NB4 (cell line): Measurements from ENCODE around the gene SUMF1.
"Not testable (repeated sequence)": the region's sequence is repeated elsewhere in the genome, so short reads cannot be mapped to it uniquely, and the experiment has no call there.

Experiments used
- DNase-seq: peaks from one replicate; pipeline ENCODE4 v3.0.0; 2010; ENCODE audit warnings: low read depth
- H3K4me3 ChIP-seq: one replicate; pipeline ENCODE4 v1.5.1; 2011; ENCODE audit warnings: mild to moderate bottlenecking, low read depth, low read length, moderate library complexity
- MYC ChIP-seq: IDR thresholded peaks from 2 replicates; pipeline ENCODE4 v1.6.1; 2011; ENCODE audit warnings: low read depth, low read length
- POLR2A ChIP-seq: IDR thresholded peaks from 2 replicates; pipeline ENCODE4 v1.6.1; 2011; ENCODE audit warnings: mild to moderate bottlenecking; ENCODE audit not compliant: insufficient read length; ENCODE audit errors: extremely low read depth
- TF ChIP-seq, protein P1 (sequence below): IDR thresholded peaks from 2 replicates; pipeline ENCODE4 v1.6.1; 2011; ENCODE audit warnings: low read depth, low read length
- TF ChIP-seq, protein P2 (sequence below): IDR thresholded peaks from one replicate; pipeline ENCODE4 v1.5.1; 2012; ENCODE audit warnings: low read depth, low read length

The SUMF1 gene

DNA sequence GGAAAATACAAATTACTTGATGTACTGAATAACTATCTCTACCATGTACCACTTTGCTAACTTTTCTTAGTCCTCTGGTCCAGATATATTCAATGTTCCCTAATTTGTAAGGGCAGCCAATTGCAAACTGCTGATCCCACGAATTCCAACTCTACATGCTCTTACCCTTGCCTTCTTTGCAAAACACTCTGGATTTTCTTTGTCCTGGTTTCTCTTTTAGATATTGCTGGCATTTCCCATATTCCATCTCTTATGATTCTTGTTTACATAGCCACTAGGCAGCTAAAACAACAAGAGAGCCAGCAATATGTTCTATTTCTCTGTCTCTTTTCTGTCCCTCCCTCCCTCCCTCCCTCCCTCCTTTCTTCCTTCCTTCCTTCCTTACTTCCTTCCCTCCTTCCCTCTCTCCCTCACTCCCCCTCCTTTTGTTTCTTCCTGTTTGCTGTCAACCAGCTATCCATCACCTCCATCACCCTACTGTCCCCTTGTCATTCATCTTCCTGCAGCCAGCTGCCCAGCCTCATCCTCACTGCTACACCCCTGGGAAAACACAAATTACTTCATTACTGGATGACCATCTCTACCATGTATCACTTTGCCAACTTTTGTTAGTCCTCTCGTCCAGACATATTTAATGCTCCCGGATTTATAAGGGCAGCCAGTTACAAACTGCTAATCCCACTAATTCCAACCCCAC lies 130.1 kb downstream of the SUMF1 start:
- no peak for DNase-seq
- H3K4me3 ChIP-seq, result no peak overlapping the region
- TF ChIP-seq, protein P1, sequence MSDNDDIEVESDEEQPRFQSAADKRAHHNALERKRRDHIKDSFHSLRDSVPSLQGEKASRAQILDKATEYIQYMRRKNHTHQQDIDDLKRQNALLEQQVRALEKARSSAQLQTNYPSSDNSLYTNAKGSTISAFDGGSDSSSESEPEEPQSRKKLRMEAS, result no peak
- no peak for TF ChIP-seq POLR2A
- TF ChIP-seq, protein P2, sequence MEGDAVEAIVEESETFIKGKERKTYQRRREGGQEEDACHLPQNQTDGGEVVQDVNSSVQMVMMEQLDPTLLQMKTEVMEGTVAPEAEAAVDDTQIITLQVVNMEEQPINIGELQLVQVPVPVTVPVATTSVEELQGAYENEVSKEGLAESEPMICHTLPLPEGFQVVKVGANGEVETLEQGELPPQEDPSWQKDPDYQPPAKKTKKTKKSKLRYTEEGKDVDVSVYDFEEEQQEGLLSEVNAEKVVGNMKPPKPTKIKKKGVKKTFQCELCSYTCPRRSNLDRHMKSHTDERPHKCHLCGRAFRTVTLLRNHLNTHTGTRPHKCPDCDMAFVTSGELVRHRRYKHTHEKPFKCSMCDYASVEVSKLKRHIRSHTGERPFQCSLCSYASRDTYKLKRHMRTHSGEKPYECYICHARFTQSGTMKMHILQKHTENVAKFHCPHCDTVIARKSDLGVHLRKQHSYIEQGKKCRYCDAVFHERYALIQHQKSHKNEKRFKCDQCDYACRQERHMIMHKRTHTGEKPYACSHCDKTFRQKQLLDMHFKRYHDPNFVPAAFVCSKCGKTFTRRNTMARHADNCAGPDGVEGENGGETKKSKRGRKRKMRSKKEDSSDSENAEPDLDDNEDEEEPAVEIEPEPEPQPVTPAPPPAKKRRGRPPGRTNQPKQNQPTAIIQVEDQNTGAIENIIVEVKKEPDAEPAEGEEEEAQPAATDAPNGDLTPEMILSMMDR, result no peak
- no peak for TF ChIP-seq MYC

DNA sequence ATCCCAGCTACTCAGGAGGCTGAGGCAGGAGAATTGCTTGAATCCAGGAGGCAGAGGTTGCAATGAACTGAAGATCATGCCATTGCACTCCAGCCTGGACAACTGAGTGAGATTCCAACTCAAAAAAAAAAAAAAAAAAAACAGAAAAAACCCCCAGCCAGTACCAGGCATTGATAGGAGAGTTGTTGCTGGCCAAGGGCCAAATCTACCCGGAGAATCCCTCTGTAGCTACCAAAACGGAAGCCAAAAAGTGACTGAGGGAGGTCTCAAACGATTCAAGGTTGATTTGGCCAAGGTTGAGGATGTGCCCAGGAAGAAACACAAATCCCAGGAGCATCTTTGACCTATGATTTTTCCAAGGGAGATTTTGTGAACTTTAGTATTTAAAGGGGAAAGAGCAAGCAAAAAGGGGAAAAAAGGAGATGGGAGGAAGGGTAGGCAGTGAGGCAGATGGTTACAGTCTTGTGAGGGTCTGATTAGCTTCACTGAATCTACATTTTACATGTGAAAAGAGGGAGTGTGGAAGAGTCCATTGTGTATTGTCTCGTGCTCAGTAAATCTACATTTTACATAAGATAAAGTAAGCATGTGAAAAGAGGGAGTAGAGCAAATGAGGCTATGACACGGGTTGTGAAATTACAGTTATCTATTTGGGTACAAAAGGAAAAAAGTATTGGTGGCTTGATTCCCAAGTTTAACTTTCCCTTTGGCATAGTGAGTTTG lies 131.1 kb downstream of the SUMF1 start:
- H3K4me3 ChIP-seq, result no peak overlapping the region
- TF ChIP-seq, protein P1, result no peak
- no peak for DNase-seq

DNA sequence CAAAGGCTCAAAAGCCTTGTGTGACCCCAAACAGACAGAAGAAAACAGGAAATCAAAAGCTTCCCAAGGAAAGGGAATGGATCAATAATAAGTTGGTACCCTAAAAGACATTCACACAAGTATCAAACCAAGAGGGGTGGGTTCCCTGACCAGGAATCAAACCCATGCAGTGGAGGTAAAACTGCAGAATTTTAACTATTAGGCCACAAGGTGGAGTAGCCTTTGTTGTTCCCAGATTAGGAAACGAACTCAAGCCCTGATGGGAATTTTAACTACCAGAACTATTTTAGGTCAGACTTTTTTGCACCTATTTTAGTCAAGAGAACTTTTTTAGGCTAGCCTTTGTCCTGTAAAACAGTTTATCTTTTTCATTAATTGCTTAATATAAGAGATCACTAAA lies 132.5 kb downstream of the SUMF1 start:
- H3K4me3 ChIP-seq, result no peak overlapping the region
- DNase-seq, result no peak
- TF ChIP-seq, protein P2, result no peak
- TF ChIP-seq, protein P1, result no peak
- TF ChIP-seq MYC, result no peak

DNA sequence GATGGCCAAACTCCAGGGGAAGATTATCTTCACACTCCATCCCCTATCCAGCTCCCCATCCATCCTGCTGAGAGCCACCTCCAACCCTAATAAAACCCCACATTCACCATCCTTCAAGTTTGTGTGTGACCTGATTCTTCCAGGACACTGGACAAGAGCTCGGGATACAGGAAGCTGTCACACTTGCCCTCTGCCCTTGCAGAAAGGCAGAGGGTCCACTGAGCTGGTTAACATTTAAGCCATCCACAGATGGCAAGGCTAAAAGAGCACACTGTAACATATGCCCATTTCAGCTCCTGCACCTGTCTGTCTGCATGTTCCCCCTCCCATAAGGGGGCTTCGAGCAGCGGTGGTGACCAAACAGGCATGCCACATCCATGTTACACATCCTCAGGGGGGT lies 134.1 kb downstream of the SUMF1 start:
- no peak overlapping the region for H3K4me3 ChIP-seq
- TF ChIP-seq POLR2A (no peak), MYC (no peak)
- TF ChIP-seq, protein P1, result no peak
- TF ChIP-seq, protein P2, result no peak
- no peak for DNase-seq

DNA sequence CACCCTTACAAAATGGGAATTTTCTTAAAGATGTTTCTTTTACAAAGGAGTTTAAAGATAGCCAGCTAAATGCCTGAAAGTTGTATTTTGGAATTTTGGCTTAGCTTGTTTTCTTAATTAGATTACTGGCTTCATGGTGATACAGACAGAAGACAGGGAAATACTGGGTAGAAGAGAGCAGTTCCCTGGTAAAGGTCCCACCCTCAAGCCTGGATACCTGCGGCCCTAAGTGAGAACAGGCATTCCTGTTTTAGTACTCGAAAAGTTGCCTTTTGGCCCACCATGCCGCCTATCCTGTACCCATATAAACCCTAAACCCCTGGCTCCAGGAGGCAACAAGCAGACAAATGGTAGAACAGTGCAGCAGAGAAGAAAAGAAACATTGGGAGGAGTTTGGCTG lies 134.5 kb downstream of the SUMF1 start:
- no peak for DNase-seq
- no peak overlapping the region for H3K4me3 ChIP-seq
- TF ChIP-seq, protein P1, result no peak
- no peak for TF ChIP-seq MYC
- TF ChIP-seq, protein P2, result no peak
- no peak for TF ChIP-seq POLR2A

DNA sequence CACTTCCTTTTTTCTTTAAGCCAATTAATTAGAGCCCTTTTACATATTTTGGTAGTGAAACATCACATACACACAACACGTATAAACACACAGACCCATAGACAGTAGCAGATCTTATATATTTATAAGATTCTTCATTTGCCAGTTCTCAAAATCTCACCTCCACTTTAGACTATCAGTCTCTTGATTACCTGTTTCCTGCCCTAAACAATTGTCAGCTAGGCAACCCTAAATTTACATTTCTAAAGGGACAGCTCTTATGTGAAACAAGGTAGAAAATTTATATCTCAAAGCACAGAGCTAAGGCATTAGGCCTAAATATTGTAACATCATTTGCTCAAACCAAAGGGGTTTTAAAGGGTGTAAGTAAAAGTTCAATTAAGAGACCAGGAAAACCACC lies 135.0 kb downstream of the SUMF1 start:
- DNase-seq, result no peak
- TF ChIP-seq, protein P2, result no peak
- TF ChIP-seq, protein P1, result no peak
- no peak for TF ChIP-seq MYC
- TF ChIP-seq POLR2A, result no peak
- H3K4me3 ChIP-seq, result no peak overlapping the region

DNA sequence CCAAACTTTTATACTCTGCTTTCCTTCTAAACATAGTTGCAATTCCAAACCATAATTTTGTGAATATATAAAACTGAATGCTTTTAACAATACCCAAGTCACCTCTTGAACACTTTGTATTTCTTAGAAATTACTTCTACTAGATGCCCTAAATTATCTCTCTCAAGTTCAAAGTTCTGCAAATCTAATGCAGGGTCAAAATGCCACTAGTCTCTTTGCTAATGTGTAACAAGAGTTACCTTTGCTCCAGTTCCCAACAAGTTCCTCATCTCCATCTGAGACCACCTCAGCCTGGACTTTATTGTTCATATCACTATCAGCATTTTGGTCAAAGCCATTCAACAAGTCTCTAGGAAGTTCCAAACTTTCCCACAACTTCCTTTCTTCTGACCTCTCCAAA lies 137.3 kb downstream of the SUMF1 start:
- H3K4me3 ChIP-seq, DNase-seq: not testable (repeated sequence)
